Inflammatory macrophage treated with lipopolysaccharide for 4 hours (primary cell): ENCODE measurements around the gene CMIP.

Source experiments
- DNase-seq: peaks from one replicate; pipeline ENCODE4 v3.0.0-alpha.2; 2020

Gene CMIP

GRCh38 chr16:81464279-81464678 is 19.7 kb downstream of the CMIP start:
- DNase-seq: no peak

- DNase-seq: no peak
Observed at GRCh38 chr16:81465375-81465943, 20.9 kb downstream of the CMIP start.

- DNase-seq: peak; percentile 65
Observed at GRCh38 chr16:81466356-81466980, 21.9 kb downstream of the CMIP start.

GRCh38 chr16:81467072-81467471 is 22.5 kb downstream of the CMIP start:
- DNase-seq: no peak

- no peak for DNase-seq
Observed at GRCh38 chr16:81467815-81468214, 23.2 kb downstream of the CMIP start.

GRCh38 chr16:81468269-81468902 is 23.8 kb downstream of the CMIP start:
- DNase-seq: no peak

- DNase-seq: no peak
Observed at GRCh38 chr16:81469183-81469677, 24.6 kb downstream of the CMIP start.

GRCh38 chr16:81469710-81470535 is 25.3 kb downstream of the CMIP start:
- peak; percentile 92 for DNase-seq

- DNase-seq: no peak
Observed at GRCh38 chr16:81470796-81471636, 26.4 kb downstream of the CMIP start.

- DNase-seq: no peak
Observed at GRCh38 chr16:81471882-81472281, 27.3 kb downstream of the CMIP start.

- no peak for DNase-seq
Observed at GRCh38 chr16:81472391-81472790, 27.8 kb downstream of the CMIP start.

- DNase-seq: no peak
Observed at GRCh38 chr16:81473066-81473488, 28.5 kb downstream of the CMIP start.

GRCh38 chr16:81473558-81473957 is 28.9 kb downstream of the CMIP start:
- peak; percentile 48 for DNase-seq

- DNase-seq: no peak
Observed at GRCh38 chr16:81473969-81474959, 29.7 kb downstream of the CMIP start.

GRCh38 chr16:81477697-81478693 is 33.4 kb downstream of the CMIP start:
- DNase-seq: peak; percentile 37

GRCh38 chr16:81478876-81479511 is 34.4 kb downstream of the CMIP start:
- peak; percentile 94 for DNase-seq

- no peak for DNase-seq
Observed at GRCh38 chr16:81480606-81481206, 36.1 kb downstream of the CMIP start.

- DNase-seq: peak; percentile 100
Observed at GRCh38 chr16:81481207-81481821, 36.7 kb downstream of the CMIP start.
